T-cell (primary cell): Measurements from ENCODE around the gene ELK4. TPM values are rescaled to one million over a fixed set of nuclear protein-coding genes. Genes with fewer than 3 reads are reported as not detected.

Source experiments
- ATAC-seq, 4 experiments: fragments of 200-7000 bp in 3 of 4; fragments of 150-1000 bp in 1 of 4; cut with Tn5 transposase; replicated peaks in 1 of 4; 1 replicate in 3 of 4; 2 replicates in 1 of 4; pipeline ENCODE4 v1.10.0; 2021; ENCODE audit warnings: moderate library complexity in 3 of 4, mild to moderate bottlenecking in 2 of 4, moderate number of reproducible peaks in 1 of 4
- CTCF ChIA-PET, 2 donors: fragments of 300-600 bp; sonication (Branson Sonifier 250); formaldehyde crosslinking; loops; one replicate each; lab custom pipeline; 2022; ENCODE audit warnings: antibody characterized with exemption in 2 of 2; lab: Charles Lee
- POLR2A ChIA-PET, 2 donors: fragments of 300-600 bp; sonication (Branson Sonifier 250); formaldehyde crosslinking; loops; one replicate each; lab custom pipeline; 2022; ENCODE audit warnings: antibody characterized with exemption in 2 of 2; lab: Charles Lee
- DNase-seq, 35 experiments: peaks; one replicate each; pipeline versions ENCODE4 v3.0.0 to v3.0.0-alpha.2; 2013 to 2023
- H3K27ac ChIP-seq: one replicate; pipeline ENCODE4 v1.5.1; 2013; ENCODE audit warnings: low read length
- H3K27me3 ChIP-seq, 2 experiments: replicated peaks in 1 of 2; 1 replicate in 1 of 2; 2 replicates in 1 of 2; pipeline versions ENCODE4 v1.6.1 to v1.7.0; 2013; ENCODE audit warnings: low read length in 1 of 2, mixed read lengths in 1 of 2; ENCODE audit not compliant: control insufficient read depth in 2 of 2, insufficient read depth in 2 of 2; ENCODE audit errors: extremely low read depth in 1 of 2
- H3K36me3 ChIP-seq, 2 donors: 1 replicate in 1 of 2; 2 replicates in 1 of 2; pipeline versions ENCODE4 v1.6.1 to v1.7.0; 2013; ENCODE audit warnings: low read length in 1 of 2; ENCODE audit not compliant: control insufficient read depth in 2 of 2, insufficient read depth in 1 of 2; ENCODE audit errors: extremely low read depth in 1 of 2
- H3K4me1 ChIP-seq, 2 experiments: 1 replicate in 1 of 2; 2 replicates in 1 of 2; pipeline versions ENCODE4 v1.6.1 to v1.7.0; 2013; ENCODE audit warnings: low read length in 2 of 2, mixed read lengths in 1 of 2; ENCODE audit not compliant: insufficient read depth in 2 of 2, control insufficient read depth in 1 of 2; ENCODE audit errors: extremely low read depth in 1 of 2
- H3K4me3 ChIP-seq, 2 donors: 1 replicate in 1 of 2; 2 replicates in 1 of 2; pipeline versions ENCODE4 v1.5.1 to v1.7.0; 2013; ENCODE audit warnings: mild to moderate bottlenecking in 2 of 2, low read length in 1 of 2, moderate library complexity in 1 of 2; ENCODE audit not compliant: control insufficient read depth in 1 of 2; ENCODE audit errors: extremely low read depth in 1 of 2
- H3K9me3 ChIP-seq: 2 replicates; pipeline ENCODE4 v1.7.0; 2013
- H3K27ac Mint-ChIP-seq, 2 donors: one replicate each; pipeline ENCODE4 v1.8.0; 2020 to 2021; ENCODE audit warnings: mild to moderate bottlenecking in 2 of 2, mixed read lengths in 2 of 2
- H3K27me3 Mint-ChIP-seq, 2 donors: one replicate each; pipeline ENCODE4 v1.8.0; 2021 to 2022; ENCODE audit warnings: mixed read lengths in 2 of 2
- H3K36me3 Mint-ChIP-seq: one replicate; pipeline ENCODE4 v1.8.0; 2021; ENCODE audit warnings: mixed read lengths
- H3K4me1 Mint-ChIP-seq, 3 donors: one replicate each; pipeline ENCODE4 v1.8.0; 2020 to 2022; ENCODE audit warnings: mixed read lengths in 3 of 3, mild to moderate bottlenecking in 1 of 3
- H3K4me3 Mint-ChIP-seq, 3 donors: one replicate each; pipeline ENCODE4 v1.8.0; 2020 to 2022; ENCODE audit warnings: mild to moderate bottlenecking in 3 of 3, mixed read lengths in 3 of 3, moderate library complexity in 3 of 3
- H3K9me3 Mint-ChIP-seq, 3 donors: one replicate each; pipeline ENCODE4 v1.8.0; 2020 to 2022; ENCODE audit warnings: mixed read lengths in 3 of 3
- WGBS: methylation state at CpG from one replicate; pipeline ENCODE4 v1.1.5; 2013; ENCODE audit warnings: missing lambda C conversion rate; ENCODE audit not compliant: insufficient coverage; 5-methylcytosine and 5-hydroxymethylcytosine counted together
- total RNA-seq, 35 experiments: library from RNA in 6 of 35; stranded (reverse) in 6 of 35; fragments of 120-200 nt in 1 of 35; gene quantifications; one replicate each; pipeline versions ENCODE4 v1.2.1 to v1.2.4 and lab custom pipeline; 2013 to 2026

The ELK4 gene
- total RNA-seq, 5 donors from 2014 or later (not counting 1 experiment from before 2014, with no cell fraction given) = 131 to 185 (median 173) TPM

DNA sequence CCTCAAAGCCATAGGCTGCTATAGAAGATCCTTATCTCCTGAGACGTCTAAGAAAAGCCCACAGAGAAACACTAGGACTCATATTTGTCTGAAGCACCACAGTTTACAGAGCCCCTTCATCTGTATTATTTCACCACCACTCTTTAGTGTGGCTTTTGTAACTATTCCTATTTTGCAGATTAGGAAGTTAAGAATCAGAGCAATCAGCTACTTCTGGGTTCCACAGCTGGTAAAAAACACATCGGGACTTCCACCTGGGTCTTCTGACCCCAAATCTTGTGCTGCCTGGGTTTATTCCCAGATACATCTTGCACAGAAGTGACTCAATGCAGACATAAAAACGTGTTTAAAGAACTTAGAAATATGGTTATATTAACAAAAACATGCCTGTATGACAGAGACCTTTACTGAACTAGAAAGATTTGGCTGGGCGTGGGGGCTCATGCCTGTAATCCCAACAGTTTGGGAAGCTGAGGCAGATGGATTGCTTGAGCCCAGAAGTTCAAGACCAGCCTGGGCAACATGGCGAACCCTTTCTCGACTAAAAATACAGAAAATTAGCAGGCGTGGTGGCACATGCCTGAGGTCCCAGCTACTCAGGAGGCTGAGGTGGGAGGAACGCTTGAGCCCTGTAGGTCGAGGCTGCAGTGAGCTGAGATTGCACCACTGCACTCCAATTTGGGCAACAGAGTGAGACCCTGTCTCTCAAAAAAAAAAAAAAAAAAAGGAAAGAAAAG is 40.9 kb downstream of the ELK4 start:
- Mint-ChIP-seq H3K36me3 (no peaks in the 10 kb centered on the region), H3K27me3 (no peaks in the 10 kb centered on the region), H3K4me3 (peak overlapping the region; percentile 6 to 74 (median 14)), H3K4me1 (peaks cover 40 to 52% (median 49%) of the 10 kb centered on the region in 3 donors), H3K27ac (peak overlapping the region; percentile 80 to 88), H3K9me3 (no peaks in the 10 kb centered on the region)
- Histone ChIP-seq H3K4me1 (peaks cover 14 to 33% of the 10 kb centered on the region in 2 experiments), H3K36me3 (no peaks in the 10 kb centered on the region), H3K9me3 (no peaks in the 10 kb centered on the region), H3K27me3 (peaks cover 0 to 12% of the 10 kb centered on the region in 2 experiments), H3K27ac (no peak overlapping the region), H3K4me3 (no peak overlapping the region)
- ChIA-PET CTCF (interaction anchor here (0.6 to 8.4 kb wide), 23 partner anchors 9 to 469 kb away, joined by 3 to 142 read pairs (median 5); partner anchors contain the start of gene ELK4 (in 2 of the 2)), POLR2A (interaction anchor here (0.5 to 1.4 kb wide), 8 partner anchors 16 to 306 kb away, joined by 3 to 13 read pairs (median 5); partner anchors contain the start of gene ELK4 (in 1 of the 2))
- DNase-seq = peak in 1 of 35 experiments; percentile 4
- no peak for ATAC-seq
- WGBS = 73% methylated on average over 7 of the region's 9 CpGs

DNA sequence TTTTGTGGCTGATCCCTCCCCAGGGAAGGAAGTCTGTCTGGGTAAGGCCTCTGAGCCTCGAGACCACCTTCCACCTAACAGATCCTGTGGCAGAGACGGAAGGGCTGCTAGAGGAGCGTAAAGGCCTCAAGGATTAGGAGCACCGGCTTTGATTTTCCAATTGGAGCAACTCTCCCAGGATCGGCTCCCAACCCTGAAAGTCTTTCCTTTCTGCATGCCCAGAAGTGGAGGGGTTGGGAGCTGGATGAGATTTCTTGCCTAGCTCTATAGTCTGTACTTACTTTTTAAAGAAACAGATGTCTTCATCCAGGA is 41.4 kb downstream of the ELK4 start:
- H3K4me1 Mint-ChIP-seq = peaks cover 39 to 46% (median 46%) of the 10 kb centered on the region in 3 donors
- H3K36me3 Mint-ChIP-seq = no peaks in the 10 kb centered on the region
- peak overlapping the region in 1 of 3 donors; percentile 74 for H3K4me3 Mint-ChIP-seq
- ChIA-PET POLR2A (no interaction called here), CTCF (interaction anchor here (1.0 to 8.4 kb wide), 8 partner anchors 18 to 387 kb away, joined by 3 to 142 read pairs (median 19); partner anchors contain the start of gene ELK4 (in 1 of the 2))
- H3K9me3 ChIP-seq = no peaks in the 10 kb centered on the region
- H3K27me3 Mint-ChIP-seq = no peaks in the 10 kb centered on the region
- no peak overlapping the region for H3K27ac ChIP-seq
- H3K27me3 ChIP-seq = peaks cover 0 to 12% of the 10 kb centered on the region in 2 experiments
- peak overlapping the region; percentile 69 to 80 for H3K27ac Mint-ChIP-seq
- WGBS = 80% methylated on average over 1 of the region's 5 CpGs
- H3K9me3 Mint-ChIP-seq = no peaks in the 10 kb centered on the region
- H3K36me3 ChIP-seq = no peaks in the 10 kb centered on the region
- DNase-seq (no peak), ATAC-seq (no peak)
- no peak overlapping the region for H3K4me3 ChIP-seq
- H3K4me1 ChIP-seq = peaks cover 14 to 33% of the 10 kb centered on the region in 2 experiments

DNA sequence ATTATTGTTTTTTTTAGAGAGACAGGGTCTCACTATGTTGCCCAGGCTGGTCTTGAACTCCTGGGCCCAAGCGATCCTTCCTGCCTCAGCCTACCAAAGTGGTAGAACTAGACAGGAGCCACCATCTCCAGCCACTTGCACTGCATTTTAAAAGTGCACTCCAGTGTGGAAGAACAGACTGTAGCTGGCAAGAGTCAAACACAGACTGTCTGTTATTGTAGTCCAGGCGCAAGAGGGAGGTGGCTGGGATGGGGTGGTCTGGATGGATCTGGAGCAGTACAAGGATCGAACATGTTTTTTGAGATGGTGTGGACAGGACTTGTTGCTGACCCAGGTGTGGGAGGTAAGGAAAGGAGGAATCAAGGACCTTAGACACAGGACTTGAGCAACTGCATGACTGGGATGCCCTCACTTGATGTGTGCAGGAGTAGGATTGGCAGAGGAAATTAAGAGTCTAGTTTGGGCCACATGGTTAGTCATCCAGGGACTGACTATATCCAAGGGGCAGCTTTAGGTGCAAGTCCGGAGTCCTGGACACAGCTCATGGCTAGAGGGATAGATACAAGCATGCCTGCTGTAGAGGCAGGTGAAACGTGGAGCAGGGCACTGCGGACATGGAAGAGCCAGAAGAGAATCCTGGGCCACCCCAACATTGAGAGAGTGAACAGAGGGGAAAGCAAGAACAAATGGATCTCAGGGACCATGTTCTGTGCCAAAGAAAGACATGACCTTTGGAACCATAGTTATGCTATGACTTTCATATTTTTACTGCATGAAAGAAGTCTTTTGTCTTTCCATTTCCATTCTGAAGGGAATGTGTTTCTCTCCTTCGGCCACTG is 42.0 kb downstream of the ELK4 start:
- H3K27me3 ChIP-seq = peaks cover 0 to 12% of the 10 kb centered on the region in 2 experiments
- ChIA-PET POLR2A (no interaction called here), CTCF (interaction anchor here (0.8 to 8.4 kb wide), 5 partner anchors 42 to 443 kb away, joined by 3 to 142 read pairs (median 33); partner anchors contain the start of gene ELK4 (in 1 of the 2))
- Mint-ChIP-seq H3K4me3 (peak overlapping the region in 1 of 3 donors; percentile 74), H3K27ac (peak overlapping the region in 1 of 2 donors; percentile 80), H3K9me3 (no peaks in the 10 kb centered on the region), H3K27me3 (no peaks in the 10 kb centered on the region), H3K36me3 (no peaks in the 10 kb centered on the region), H3K4me1 (peaks cover 34 to 41% (median 40%) of the 10 kb centered on the region in 3 donors)
- H3K4me1 ChIP-seq = peaks cover 14 to 33% of the 10 kb centered on the region in 2 experiments
- ATAC-seq (no peak), DNase-seq (no peak)
- no peaks in the 10 kb centered on the region for H3K36me3 ChIP-seq
- H3K9me3 ChIP-seq = no peaks in the 10 kb centered on the region
- H3K4me3 ChIP-seq = no peak overlapping the region
- no peak overlapping the region for H3K27ac ChIP-seq
- 93% methylated on average over 4 of the region's 7 CpGs for WGBS

DNA sequence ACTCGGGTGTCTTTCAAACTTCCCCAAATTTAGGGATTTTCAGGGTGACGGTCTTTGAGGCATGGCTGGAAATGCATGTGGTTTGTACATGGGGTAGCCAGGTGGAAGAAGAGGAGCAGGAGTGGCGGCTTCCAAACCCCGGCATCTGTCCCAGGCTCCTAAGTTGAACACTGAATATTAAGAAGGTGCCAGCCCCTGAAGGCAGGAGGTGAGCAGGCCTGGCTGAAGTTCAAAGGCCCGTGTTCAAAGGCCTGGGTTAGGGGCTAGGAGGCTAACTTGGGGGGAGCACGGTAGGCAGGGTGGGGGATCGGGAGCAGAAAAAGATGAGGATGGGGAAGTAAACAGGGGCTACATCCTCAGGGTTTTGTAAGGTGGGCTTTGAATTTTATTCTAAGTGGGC is 42.8 kb downstream of the ELK4 start:
- CTCF ChIA-PET = interaction anchor here (0.8 to 8.4 kb wide), 4 partner anchors 42 to 444 kb away, joined by 3 to 142 read pairs (median 46); partner anchors contain the start of gene ELK4 (in 1 of the 2)
- H3K36me3 Mint-ChIP-seq = no peaks in the 10 kb centered on the region
- H3K9me3 Mint-ChIP-seq = no peaks in the 10 kb centered on the region
- no peaks in the 10 kb centered on the region for H3K27me3 Mint-ChIP-seq
- H3K4me1 Mint-ChIP-seq = peaks cover 29 to 35% (median 33%) of the 10 kb centered on the region in 3 donors
- ATAC-seq (no peak), DNase-seq (no peak)
- no peak overlapping the region for H3K27ac ChIP-seq
- 100% methylated on average over 2 of the region's 7 CpGs for WGBS
- H3K27ac Mint-ChIP-seq = peak overlapping the region in 1 of 2 donors; percentile 56
- H3K9me3 ChIP-seq = no peaks in the 10 kb centered on the region
- no peak overlapping the region for H3K4me3 ChIP-seq
- POLR2A ChIA-PET = interaction anchor here in 1 of 2 donors (0.7 kb wide), 1 partner anchor 33 kb away, joined by 5 read pairs; no protein-coding TSS in a partner anchor
- H3K4me3 Mint-ChIP-seq = no peak overlapping the region
- H3K4me1 ChIP-seq = peaks cover 13 to 31% of the 10 kb centered on the region in 2 experiments
- H3K36me3 ChIP-seq = no peaks in the 10 kb centered on the region
- H3K27me3 ChIP-seq = peaks cover 0 to 12% of the 10 kb centered on the region in 2 experiments

DNA sequence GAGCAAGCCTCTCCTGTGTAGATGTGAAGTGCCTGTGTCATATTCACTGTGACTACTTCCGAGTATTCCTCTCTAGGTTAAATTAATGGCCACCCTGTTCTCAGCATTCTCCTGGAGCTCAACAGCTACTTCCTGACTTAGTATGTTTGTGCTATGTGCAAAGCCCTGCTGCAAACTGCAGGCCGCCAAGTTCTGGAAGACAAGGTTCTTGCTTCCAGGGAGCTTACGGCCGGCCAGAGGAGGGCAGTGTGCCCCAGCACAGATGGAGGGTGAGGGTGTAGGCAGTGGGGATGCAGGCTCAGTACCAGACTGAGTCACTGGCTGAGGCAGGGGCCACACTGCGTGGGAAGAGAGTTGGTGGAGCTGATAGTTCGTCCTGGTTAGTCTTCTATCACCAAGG is 43.2 kb downstream of the ELK4 start:
- Histone ChIP-seq H3K36me3 (no peaks in the 10 kb centered on the region), H3K27me3 (peaks cover 0 to 12% of the 10 kb centered on the region in 2 experiments), H3K4me3 (no peak overlapping the region), H3K27ac (no peak overlapping the region), H3K4me1 (peaks cover 9 to 27% of the 10 kb centered on the region in 2 experiments), H3K9me3 (no peaks in the 10 kb centered on the region)
- CTCF ChIA-PET = interaction anchor here (0.6 to 8.4 kb wide), 6 partner anchors 43 to 518 kb away, joined by 3 to 142 read pairs (median 3); partner anchors contain the start of gene ELK4 (in 1 of the 2)
- Mint-ChIP-seq H3K9me3 (no peaks in the 10 kb centered on the region), H3K27me3 (no peaks in the 10 kb centered on the region), H3K27ac (peak overlapping the region in 1 of 2 donors; percentile 56), H3K36me3 (no peaks in the 10 kb centered on the region), H3K4me1 (peaks cover 25 to 31% (median 29%) of the 10 kb centered on the region in 3 donors), H3K4me3 (no peak overlapping the region)
- POLR2A ChIA-PET = interaction anchor here in 1 of 2 donors (0.7 kb wide), 1 partner anchor 33 kb away, joined by 5 read pairs; no protein-coding TSS in a partner anchor
- ATAC-seq = no peak
- no peak for DNase-seq
- WGBS = 58% methylated on average over 3 of the region's 6 CpGs
